ENCODE results near the gene RPS25.
"Not testable (repeated sequence)": the region's sequence is repeated elsewhere in the genome, so short reads cannot be mapped to it uniquely, and the experiment has no call there.

RPS25 gene

DNA sequence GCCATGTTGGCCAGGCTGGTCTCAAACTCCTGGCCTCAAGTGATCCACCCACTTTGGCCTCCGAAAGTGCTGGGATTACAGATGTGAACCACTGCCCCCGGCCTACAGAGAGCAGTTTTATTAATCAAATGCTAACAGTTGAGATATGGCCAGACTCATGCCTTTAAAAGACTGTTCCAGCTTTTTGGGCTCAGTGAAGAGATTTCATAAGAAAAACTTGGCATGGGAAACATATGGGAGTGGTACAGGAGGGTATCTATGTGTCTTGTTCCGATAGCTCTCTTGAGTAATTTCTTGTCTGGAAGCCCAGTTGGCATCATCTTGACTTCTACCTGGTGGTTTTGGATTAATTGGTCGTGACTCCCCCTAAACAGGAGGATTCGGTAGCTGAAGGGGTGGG lies 20.7 kb upstream of the RPS25 start:
- DNase-seq: no peak

DNA sequence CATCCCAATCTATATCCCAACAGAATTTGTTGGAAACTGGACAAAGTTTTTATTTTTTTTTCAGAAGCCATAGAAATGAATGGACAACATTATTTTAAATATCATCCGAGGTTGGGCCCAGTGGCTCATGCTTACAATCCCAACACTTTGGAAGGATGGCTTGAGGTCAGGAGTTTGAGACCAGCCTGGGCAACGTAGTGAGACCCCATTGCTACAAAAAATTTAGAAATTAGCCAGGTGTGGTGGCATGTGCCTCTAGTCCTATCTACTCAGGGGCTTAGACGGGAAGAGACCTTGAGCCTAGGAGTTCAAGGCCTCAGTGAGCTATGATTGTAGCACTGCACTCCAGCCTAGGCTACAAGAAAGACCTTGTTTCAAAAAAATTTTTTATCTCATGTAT lies 16.7 kb upstream of the RPS25 start:
- no peak for DNase-seq

DNA sequence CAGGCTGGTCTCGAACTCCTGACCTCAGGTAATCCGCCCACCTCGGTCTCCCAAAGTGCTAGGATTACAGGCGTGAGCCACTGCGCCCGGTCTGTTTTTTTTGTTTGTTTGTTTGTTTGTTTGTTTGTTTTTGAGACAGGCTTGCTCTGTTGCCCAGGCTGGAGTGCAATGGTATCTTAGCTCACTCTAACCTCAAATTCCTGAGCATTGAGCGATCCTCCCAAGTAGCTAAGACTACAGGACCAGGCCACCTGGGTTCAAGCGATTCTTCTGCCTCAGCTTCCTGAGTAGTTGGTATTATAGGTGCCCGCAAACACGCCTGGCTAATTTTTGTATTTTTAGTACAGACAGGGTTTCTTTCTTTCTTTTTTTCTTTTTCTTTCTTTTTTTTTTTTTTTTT lies 15.3 kb upstream of the RPS25 start:
- not testable (repeated sequence) for DNase-seq

DNA sequence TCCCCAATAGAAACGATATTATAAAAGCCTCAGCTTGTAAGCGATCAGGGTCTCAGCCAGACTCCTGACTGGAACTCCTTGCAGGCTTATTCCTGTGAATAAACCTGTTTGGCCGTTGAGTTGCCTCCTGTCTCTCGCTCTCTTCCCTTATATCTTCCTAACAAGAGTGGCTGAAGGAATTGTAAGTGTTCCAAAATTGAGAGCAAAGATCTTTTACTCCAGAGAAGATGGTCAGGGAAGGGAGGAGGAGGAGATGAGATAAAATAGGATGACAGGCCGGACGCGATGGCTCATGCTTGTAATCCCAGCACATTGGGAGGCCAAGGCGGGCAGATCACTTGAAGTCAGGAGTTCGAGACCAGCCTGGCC lies 13.8 kb upstream of the RPS25 start:
- no peak for DNase-seq

DNA sequence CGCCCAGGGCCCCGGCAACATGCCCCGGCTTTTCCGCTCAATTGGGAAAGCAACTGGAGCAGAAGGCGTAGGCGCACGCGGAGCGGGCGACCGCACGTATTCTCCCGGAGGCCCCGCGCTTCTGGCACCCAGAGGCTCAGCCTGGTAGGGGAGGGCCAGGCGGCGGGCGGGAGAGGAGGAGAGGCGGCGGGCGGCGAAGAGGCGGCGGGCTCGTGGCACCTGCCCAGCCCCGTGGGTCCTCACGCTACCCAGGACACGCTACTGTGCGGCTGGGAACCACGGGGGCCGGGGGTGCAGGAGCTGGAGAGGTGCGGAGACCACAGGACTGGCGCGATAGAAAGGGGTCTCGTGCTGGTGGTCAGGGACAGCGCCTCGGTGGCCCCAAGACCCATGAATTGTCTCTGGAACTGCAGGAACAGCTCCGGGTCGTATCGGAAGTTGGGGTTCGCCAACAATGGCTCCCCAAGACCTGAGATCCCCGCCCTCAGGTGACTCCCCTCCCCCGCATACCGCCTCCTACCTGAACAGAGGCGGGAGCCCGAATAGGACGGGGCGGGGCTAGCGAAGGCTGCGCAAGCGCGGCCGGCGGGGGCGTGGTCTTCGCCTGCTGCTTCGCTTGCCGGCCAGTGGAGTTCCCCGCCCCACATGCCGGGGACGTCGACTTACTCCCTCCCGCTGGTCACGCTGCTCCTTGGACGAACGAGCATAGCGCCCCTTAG lies 12.3 kb upstream of the RPS25 start, which contains the start of gene SLC37A4:
Gene SLC37A4 (minus strand): TSS at position 549 of the 719 bp plus-strand sequence.
- DNase-seq: peak; percentile 100

DNA sequence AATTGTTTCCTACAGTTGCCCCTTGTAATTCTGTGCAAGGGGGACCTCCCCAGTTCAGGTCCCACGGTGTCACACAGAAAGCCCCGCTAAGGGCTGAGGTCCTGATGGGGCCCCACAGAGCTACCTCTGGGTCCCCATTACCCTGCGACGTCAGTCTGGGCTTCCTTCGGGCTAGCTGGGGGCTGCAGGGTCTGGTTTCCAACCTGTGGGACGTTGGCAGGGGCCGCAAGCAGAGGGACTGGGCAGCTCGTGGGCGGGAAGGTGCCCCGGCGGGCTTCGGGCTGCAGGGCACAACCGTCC lies 11.8 kb upstream of the RPS25 start:
- DNase-seq: no peak

DNA sequence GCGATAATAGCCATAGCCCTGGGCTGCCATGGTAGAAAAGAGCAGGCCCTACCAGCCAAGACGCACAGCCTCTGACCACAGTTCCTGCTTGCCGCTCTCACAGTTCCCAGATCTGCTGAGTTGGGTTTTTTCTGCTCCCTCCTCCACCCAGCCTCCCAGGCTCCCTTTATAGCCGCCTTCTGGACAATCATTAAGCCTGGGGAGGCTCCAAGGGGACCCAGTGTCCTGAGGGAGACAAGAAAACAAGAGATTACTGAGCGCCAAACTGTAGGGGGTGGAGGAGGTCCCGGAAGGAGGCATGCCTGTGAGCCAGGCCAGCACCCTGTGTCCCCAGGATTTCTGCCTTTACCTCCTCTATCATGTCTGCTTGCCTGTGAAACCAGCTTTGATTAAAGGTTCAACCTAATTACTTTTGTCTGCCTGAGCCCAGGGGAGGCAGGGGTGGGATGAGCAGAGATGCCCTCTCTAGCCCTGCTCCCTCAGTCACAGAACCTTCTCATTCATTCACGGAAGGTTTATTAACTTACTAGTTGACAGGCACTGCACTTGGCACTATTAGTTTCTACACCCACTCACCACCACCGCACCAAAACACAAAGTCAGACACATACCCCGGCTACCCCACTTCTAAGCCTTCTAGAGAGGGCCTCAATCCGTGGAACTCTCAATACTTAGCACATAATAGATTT lies 11.3 kb upstream of the RPS25 start:
- no peak for DNase-seq

DNA sequence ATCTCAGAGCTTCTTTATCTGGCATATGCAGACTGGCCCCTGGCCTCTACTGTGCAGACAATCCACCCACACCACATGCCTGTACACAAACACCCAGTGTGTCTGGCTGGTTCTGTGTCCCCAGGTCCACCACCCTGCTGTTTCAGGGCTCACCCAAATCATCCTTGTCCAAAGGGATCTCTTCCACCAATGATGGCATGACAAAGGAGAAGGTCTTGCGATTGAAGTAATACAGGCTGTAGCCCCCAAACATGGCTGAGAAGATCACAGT lies 10.9 kb upstream of the RPS25 start:
- DNase-seq: no peak

DNA sequence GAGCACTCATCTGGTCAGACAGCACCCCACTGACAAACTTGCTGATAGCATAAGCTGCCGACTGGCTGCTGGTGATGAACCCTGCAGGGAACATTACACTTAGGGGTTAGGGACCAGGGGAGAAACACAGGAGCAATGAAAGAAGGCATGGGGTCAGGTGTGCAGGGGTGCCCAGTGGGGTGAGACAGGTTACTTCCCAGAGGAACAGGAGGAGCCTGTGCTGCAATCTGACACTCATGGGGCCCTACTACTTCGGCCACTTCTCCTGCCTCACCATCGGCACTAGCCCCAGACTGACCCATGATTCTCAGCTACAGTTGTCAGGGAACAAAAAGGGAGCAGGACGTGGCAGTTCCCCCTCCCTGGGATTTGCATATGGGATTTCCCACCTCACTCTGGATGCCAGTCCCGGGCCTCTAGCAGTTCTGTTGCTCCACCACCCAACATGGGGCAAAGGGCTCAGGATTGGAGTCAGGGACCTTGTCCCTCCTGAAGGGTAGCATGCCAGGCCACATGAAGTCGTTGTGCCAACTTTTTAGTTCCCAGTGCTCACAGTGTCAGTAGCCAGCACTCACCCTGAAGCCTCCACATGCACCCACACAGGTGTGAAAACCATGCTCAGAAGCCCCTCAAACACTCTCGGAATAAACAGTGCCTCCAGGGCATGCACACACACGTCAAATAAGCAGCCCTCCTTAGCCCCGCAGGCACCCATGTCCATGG lies 10.4 kb upstream of the RPS25 start:
- no peak for DNase-seq

DNA sequence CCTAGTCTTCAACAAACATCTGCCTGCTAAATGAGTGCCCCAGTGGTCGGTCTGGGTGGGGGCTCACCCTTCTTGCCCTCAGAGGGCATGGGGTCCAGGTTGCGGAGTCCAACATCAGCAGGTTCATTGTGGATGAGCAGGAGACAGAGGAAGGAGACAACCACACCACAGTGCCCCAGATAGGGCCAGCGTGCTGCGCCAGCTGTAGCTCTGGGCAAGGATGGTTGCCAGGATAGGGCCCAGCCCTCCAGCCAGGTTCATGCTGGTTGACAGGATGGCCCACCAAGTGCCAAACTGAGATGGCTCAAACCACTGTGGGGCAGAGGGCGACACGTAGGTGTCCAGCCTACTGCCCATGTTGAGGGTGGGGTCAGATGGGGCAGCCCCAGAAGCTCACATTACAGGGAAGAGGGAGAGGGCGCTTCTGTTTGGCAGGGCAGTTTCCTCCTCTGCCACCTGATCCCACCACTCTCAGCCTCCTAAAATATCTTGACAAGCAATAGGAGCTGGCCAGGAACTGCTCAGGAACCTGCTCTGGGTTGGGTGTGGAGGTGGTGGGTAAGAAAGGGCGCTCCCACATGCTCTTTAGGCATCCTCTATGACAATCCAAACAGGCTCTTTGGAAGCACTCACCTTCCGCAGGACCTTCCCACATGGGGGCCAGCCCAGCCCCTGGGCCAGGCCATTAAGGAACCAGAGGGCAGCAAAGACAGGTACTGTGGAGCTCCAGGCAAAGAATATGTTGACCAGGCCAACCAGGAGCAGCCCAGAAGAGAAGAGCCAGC lies 9.6 kb upstream of the RPS25 start:
- DNase-seq: no peak

DNA sequence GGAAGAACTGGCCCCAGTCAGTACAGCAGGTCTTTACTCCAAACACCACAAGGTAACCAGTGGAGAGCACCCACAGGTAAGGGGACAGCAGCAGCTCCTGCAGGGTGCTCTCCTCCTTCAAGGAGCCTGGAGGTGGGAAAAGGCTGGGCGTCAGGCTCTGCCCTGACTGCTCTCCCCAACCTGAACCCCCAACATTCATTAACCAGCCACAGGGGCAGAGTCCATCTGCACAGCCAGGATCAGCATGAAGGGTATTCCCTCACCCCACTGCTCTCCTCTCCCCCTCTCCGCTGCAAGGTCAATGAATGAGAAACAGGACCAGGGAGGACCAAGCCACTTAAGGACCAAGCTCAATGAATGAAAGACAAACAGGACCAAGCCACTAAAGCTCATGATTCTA lies 8.8 kb upstream of the RPS25 start:
- no peak for DNase-seq

DNA sequence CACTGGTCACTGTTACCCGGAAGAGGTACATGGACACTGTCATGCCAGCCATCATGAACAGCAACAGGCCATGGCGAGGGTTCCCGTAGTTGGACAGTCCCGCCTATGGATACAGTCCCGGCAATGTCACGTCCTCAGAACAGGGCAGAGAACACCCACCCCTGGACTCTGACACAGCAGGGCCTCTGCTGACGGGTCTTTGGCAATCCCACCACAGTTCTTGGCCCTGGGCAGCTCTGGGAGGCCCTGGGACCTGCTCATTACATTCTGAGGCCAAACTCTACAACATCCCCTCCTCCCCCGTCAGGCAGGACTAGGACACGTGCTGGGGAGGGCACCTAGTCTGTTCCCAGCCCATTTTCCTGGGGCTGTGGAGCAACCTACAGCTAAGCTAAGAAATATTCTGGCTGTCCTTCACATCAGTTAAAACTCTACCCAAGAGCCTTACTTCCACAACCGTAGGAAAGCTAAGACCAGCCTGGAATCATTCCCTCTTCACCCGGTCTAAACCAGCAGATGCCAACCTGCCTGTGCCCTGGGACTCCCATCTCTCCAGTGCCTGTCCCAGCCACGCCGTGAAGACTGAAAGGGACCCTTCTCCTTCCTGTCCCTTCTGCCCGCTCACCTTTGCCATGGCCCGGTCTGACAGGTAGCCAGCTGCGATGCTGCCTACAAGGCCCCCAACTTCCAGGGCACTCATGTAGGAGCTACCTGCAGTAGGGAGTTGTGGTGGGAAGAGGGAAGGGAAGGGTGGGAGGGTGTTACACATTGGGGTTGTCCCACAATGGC lies 8.0 kb upstream of the RPS25 start:
- no peak for DNase-seq

DNA sequence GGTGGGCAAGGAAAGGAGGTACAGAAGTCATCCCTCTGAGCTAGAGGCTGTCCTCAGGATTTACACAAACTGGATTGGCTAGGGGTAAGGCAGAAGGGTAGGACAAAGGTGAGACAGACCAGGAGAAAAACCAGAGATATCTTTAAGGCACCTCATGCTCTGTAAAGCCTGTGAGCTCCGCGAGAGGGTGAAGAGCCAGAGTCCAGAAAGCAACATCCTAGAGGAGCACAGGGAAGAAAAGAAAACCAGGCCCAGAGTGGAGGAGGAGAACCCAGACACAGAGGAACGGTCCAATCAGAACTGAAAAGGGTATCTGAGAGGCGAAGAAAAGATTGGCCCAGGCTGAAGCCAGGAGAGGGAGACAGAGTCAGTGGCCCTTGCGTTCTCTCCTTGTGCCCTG lies 7.4 kb upstream of the RPS25 start:
- no peak for DNase-seq

DNA sequence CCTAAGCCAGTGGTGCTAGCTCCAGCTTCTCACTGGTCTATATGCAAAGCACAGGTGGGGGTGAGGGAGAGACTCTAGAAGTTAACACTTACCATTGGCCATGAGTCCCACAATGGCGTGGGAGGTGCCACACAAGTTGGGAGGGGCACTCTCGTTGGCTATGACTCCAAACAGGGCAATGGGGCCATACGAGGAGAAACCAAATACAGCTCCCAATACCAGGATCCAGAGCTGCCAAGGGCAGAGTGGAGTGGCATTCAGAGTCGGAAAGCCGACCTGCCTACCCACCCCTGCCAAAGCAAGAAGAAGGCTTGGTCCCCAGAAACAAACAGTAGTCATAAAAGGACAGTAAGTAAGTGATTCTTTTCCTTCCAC lies 6.9 kb upstream of the RPS25 start:
- DNase-seq: no peak

DNA sequence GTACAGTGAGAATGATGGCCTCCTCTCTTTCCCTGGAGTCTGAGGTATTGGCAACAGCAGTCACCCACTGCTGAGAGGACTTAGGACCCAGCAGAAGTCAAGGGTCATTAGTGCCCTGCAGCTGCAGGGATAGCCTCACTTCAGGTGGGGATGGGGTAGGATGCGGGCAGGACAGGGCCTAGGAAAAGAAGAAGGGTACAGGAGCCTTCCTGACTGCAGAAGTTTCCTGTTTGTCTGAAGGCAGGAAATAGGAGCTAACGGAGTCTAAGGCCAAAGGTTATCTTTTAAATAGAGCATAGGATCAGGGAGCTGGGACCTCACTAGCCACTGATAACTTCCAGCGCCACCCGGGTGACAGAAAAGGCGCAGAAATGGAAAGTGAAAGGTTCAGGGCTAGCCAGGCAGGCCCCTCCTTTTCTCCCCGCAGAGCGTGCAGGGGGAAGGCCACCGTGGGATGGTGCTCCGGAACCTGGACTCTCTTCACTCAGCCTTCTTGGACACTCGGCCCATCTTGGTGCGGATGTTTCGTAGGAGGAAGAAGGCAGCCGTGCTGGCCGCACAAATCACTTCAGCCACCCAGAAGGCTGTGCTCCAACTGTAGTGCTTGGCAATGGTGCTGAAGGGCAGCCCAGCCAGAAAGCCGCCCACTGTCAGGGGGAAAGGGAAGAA lies 6.4 kb upstream of the RPS25 start:
- no peak for DNase-seq

DNA sequence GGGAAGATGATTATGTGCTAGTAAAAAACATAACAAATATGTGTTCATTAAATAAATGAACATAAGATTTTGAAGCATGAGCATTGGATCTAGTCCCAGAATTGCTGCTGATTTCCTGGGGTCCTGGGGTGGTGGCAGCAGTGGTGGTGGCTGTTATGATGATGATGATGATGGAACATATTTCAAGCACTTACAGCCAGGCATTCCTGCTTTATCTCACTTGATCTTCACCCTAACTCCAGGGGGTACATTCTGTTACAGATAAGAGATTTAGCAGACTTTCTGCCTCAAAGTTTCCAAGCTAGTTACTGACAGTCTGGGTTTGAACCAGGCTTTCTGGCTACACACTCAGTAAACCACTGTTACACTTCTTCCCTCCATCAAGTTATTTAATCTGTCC lies 5.6 kb upstream of the RPS25 start:
- DNase-seq: no peak

DNA sequence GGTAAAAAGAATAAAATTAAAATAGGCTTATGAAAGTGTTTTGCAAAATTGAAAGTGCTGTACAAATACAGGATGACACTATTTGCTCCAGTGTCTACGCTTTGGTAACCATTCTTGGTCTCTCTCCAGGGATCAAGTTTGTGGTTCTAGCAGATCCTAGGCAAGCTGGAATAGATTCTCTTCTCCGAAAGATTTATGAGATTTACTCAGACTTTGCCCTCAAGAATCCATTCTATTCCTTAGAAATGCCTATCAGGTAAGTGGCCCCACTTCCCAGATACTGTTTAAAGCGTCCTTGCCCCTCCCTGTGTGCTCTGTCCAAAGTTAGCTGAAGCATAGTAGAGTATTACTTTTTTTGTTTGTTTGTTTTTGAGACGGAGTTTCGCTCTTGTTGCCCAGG lies 3.5 kb upstream of the RPS25 start:
- DNase-seq: no peak

DNA sequence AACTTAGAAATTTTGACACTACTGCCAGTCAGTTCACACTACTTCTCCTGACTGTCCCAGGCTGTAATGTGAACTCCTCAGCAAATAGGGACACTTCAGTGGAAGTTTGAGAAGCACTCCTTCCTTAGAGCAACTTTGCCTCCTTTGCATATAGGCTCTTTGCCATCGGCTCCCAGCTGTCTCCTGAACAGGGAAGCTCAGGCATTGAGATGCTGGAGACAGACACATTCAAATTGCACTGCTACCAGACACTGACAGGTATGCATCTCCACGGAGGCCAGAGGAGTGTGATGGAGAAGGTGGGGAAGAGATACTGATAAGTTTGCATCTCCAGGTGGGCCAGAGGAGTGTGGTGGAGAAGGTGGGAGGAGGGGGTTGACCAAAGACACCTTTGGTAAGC lies 1.9 kb upstream of the RPS25 start:
- no peak for DNase-seq

DNA sequence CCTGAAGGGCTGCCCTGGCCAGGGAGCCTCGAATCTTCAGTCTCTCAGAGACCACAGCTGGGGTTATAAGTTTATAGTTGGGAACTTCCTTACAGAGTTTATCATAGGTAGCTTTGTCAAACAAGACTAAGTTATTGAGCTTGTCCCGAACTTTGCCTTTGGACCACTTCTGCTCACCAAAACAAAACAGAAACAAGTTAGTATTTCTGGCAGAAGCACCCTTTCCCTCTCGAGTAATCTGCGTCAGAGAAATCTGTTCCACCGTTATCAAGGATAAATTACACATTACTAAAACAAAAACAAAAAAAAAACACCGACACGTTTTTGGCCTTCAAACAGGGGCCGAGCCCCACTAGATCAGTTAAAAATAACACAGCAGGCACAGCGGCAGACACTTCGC lies 766 bp downstream of the RPS25 start:
- DNase-seq: not testable (repeated sequence)

DNA sequence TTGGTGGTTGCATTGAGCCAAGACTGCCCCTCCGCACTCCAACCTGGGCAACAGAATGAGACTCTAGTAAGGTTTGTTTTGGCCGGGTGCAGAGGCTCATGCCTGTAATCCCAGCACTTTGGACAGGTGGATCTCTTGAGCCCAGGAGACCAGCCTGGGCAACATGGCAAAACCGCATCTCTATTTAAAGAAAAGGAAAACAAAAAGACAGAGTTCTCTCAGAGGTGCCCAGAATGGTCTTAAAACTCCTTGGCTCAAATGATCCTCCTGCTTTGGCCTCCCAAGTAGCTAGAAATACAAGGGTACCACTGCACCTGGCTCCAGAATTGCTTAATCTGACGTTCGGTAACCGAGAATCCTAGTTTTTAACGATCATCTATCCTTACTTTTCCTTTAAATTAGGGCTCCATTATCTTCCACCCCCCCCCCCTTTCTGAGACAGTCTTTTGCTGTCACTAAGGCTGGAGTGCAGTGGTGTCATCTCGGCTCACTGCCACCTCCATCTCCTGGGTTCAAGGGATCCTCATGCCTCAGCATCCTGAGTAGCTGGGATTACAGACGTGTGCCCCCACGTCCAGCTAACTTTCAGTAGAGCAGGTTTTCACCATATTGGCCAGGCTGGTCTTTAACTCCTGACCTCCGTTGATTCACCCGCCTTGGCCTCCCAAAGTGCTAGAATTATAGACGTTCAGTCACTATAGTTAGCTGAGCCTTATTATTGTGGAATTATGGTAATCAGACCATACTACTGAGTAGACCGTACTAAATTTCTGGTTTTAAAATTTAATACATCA lies 1.7 kb downstream of the RPS25 start:
- DNase-seq: no peak

DNA sequence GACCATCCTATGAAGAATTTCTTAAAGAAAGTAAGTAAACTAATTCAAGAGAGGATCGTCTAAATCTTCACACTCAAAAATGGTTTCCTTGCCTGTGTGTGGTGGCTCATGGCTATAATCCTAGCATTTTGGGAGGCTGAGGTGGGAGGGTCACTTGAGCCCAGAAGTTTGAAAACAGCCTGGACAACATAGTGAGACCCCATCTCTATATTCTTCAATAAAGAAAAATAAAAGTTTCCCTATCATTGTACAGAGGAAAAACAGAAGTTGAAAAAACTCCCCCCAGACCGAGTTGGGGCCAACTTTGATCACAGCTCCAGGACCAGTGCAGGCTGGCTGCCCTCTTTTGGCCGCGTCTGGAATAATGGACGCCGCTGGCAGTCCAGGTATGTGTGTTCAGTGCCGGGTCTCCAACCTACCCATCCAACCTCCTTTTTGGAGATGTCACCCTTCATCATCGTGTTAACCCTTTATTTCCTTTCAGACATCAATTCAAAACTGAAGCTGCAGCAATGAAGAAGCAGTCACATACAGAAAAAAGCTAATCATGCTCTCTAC lies 3.0 kb downstream of the RPS25 start:
- DNase-seq: no peak

All from CD4-positive, alpha-beta T cell treated with Interleukin-12 subunit alpha and Interleukin-12 subunit beta, for 1 hour (primary cell).